Ovary (tissue), 9 donors: ENCODE data around the gene LRRC8A. TPM values are rescaled to one million over a fixed set of nuclear protein-coding genes. Genes with fewer than 3 reads are reported as not detected.
A peak's percentile ranks its signal among the peaks of the same experiment; 100 is the strongest.

Experiments used
- DNase-seq, 5 donors: peaks; one replicate each; pipeline ENCODE4 v3.0.0-alpha.2; 2019 to 2020
- H3K27ac ChIP-seq, 2 donors: fragments of 200-600 bp; one replicate each; pipeline versions ENCODE4 v1.5.1 to v1.8.0; 2019 to 2022
- H3K27me3 ChIP-seq: fragments of 200-600 bp; one replicate; pipeline ENCODE4 v1.8.0; 2022
- H3K36me3 ChIP-seq: fragments of 200-600 bp; sonication (generic); one replicate; pipeline ENCODE4 v1.5.1; 2019
- H3K4me1 ChIP-seq: one replicate; pipeline ENCODE4 v1.8.1; 2013; ENCODE audit warnings: mild to moderate bottlenecking, moderate library complexity; ENCODE audit not compliant: insufficient read depth
- H3K4me3 ChIP-seq: fragments of 200-600 bp; sonication (generic); one replicate; pipeline ENCODE4 v1.5.1; 2017
- H3K9me3 ChIP-seq, 2 donors: fragments of 200-600 bp in 1 of 2; sonication (generic) in 1 of 2; one replicate each; pipeline versions ENCODE4 v1.5.1 to v1.8.1; 2013 to 2019; ENCODE audit warnings: mild to moderate bottlenecking in 1 of 2, moderate library complexity in 1 of 2
- CTCF ChIP-seq, 3 donors: fragments of 450-650 bp in 2 of 3; fragments of 200-600 bp in 1 of 3; IDR thresholded peaks; one replicate each; pipeline versions ENCODE4 v1.5.1 to v1.8.0; 2016 to 2022; ENCODE audit warnings: antibody characterized with exemption in 3 of 3, mild to moderate bottlenecking in 1 of 3
- EP300 ChIP-seq: sonication (generic); formaldehyde crosslinking; IDR thresholded peaks from one replicate; pipeline ENCODE4 v1.6.1; 2017; ENCODE audit warnings: antibody characterized with exemption
- POLR2A ChIP-seq: fragments of 450-650 bp; IDR thresholded peaks from one replicate; pipeline ENCODE4 v1.6.1; 2017; ENCODE audit warnings: antibody characterized with exemption, mild to moderate bottlenecking, moderate library complexity
- WGBS, 3 donors: extraction: QIAGEN DNeasy Blood & Tissue Kit in 1 of 3; methylation state at CpG; one replicate each; pipeline versions ENCODE4 v1.1.5 to v1.1.7; 2013 to 2017; 5-methylcytosine and 5-hydroxymethylcytosine counted together
- intact Hi-C, 4 donors: fragments of 100-400 bp; cut with DNase I; formaldehyde crosslinking; loops; one replicate each; pipeline versions ENCODE4 v1.11.0 to v1.15.1; 2022 to 2023
- polyA plus RNA-seq, 2 donors: library from polyadenylated mRNA; stranded (reverse); fragments of 200-250 nt in 1 of 2; fragments of 350-450 nt in 1 of 2; fragmentation: Illumina TruSeq in 1 of 2; extraction: RNeasy Lipid Tissue Mini Kit (QIAGEN cat#74804) in 1 of 2; gene quantifications; one replicate each; pipeline ENCODE4 v1.2.3, GENCODE V29; 2013 to 2014
- total RNA-seq, 7 donors: library from RNA; depleted of rRNA in 2 of 7; stranded (reverse); fragments of >200 nt in 2 of 7; fragmentation: NEBNext Ultra II Directional in 3 of 7; extraction: Animal tissue kit (Norgen Biotek cat#: 25700) in 3 of 7; gene quantifications; one replicate each; pipeline versions ENCODE4 v1.1.0 to v1.2.4, GENCODE V29; 2016 to 2023
- donor health status: DM: no; HTN: no; CAD: no; lungs with moderate emphysema.
- donor health status: DM: no; HTN: no; CAD: no.
- donor health status: Bipolar disorder and iron deficiency.
- donor health status: DM: yes; HTN: yes; CAD: no.
- donor health status: DM: no; HTN: no; CAD: no.
- donor health status: DM: yes; HTN: yes; CAD: no.

The LRRC8A gene
- total and polyA plus RNA-seq, 9 donors, result 18.1 to 39.7 (median 26.4) TPM

- TF ChIP-seq POLR2A, result no peak
- no peak for TF ChIP-seq CTCF (IDR thresholded peaks at IDR 0.05)
- no peak for TF ChIP-seq EP300
- Histone ChIP-seq H3K36me3 (no peaks in the 10 kb centered on the region), H3K4me3 (no peak overlapping the region), H3K4me1 (peaks cover 36% of the 10 kb centered on the region), H3K27me3 (no peaks in the 10 kb centered on the region), H3K27ac (peak overlapping the region; percentile 1 to 97), H3K9me3 (no peaks in the 10 kb centered on the region)
- intact Hi-C loops, result loop anchor here in 3 of 4 donors (5.0 kb wide), 1 partner anchor 37 kb away; the partner anchor contains the start of genes KYAT1 (in 3 of the 3) and LRRC8A (in 3 of the 3)
- DNase-seq, result no peak
- WGBS, 3 donors, result 8 to 23% (median 21%) methylated on average over 2 of the region's 2 CpGs
These were observed 37.0 kb downstream of the LRRC8A start for GRCh38 chr9:128918921-128919320.

GRCh38 chr9:128919402-128920089, 37.6 kb downstream of the LRRC8A start:
- intact Hi-C loops, result loop anchor here in 3 of 4 donors (5.0 to 10.0 kb wide), 2 partner anchors 37 to 185 kb away; partner anchors contain the start of genes KYAT1 (in 3 of the 3) and LRRC8A (in 3 of the 3)
- peak in 2 of 5 donors; percentile 47 to 65 for DNase-seq
- Histone ChIP-seq H3K27me3 (no peaks in the 10 kb centered on the region), H3K4me3 (no peak overlapping the region), H3K9me3 (no peaks in the 10 kb centered on the region), H3K27ac (peak overlapping the region; percentile 1 to 97), H3K4me1 (peaks cover 36% of the 10 kb centered on the region), H3K36me3 (no peaks in the 10 kb centered on the region)
- no peak for TF ChIP-seq CTCF (IDR thresholded peaks at IDR 0.05)
- TF ChIP-seq POLR2A, result no peak
- TF ChIP-seq EP300, result no peak
- WGBS, 3 donors, result 22 to 45% (median 39%) methylated on average over 14 of the region's 14 CpGs

- Histone ChIP-seq H3K36me3 (no peaks in the 10 kb centered on the region), H3K27ac (peak within 1 kb of the TSS; percentile 82 to 97), H3K4me1 (peaks cover 34% of the 10 kb centered on the region), H3K4me3 (peak within 1 kb of the TSS; percentile 71), H3K27me3 (no peaks in the 10 kb centered on the region), H3K9me3 (no peaks in the 10 kb centered on the region)
- TF ChIP-seq EP300 (peak; percentile 67), CTCF (IDR thresholded peaks at IDR 0.05) (no peak)
- WGBS, 3 donors, result 28 to 29% (median 28%) methylated on average over 9 to 13 of the region's 13 CpGs
- DNase-seq, result peak; percentile 59 to 76 (median 64)
- intact Hi-C loops, result loop anchor here in 1 of 4 donors (10.0 kb wide), 1 partner anchor 186 kb away; no protein-coding TSS in a partner anchor
These were observed 38.6 kb downstream of the LRRC8A start, which contains the start of gene PHYHD1 for GRCh38 chr9:128920381-128921058. Gene PHYHD1, plus strand, starts transcription at chr9:128920982. Its CDS starts 1,342 bp downstream, at chr9:128922324.

- Histone ChIP-seq H3K27me3 (no peaks in the 10 kb centered on the region), H3K4me1 (peaks cover 22% of the 10 kb centered on the region), H3K4me3 (peak overlapping the region; percentile 71), H3K27ac (peak overlapping the region; percentile 82 to 97), H3K9me3 (no peaks in the 10 kb centered on the region), H3K36me3 (no peaks in the 10 kb centered on the region)
- peak; percentile 12 to 20 (median 20) for TF ChIP-seq CTCF (IDR thresholded peaks at IDR 0.05)
- no peak for TF ChIP-seq POLR2A
- peak; percentile 77 to 86 (median 83) for DNase-seq
- intact Hi-C loops, result loop anchor here in 1 of 4 donors (10.0 kb wide), 1 partner anchor 187 kb away; no protein-coding TSS in a partner anchor
- 2 to 6% (median 3%) methylated on average over 32 of the region's 32 CpGs for WGBS, 3 donors
These were observed 40.2 kb downstream of the LRRC8A start for GRCh38 chr9:128921881-128922763.
